ENCODE data around the gene ACAN.

ACAN gene

GRCh38 chr15:88803241-88803919 lies at the start of gene ACAN:
Gene ACAN, plus strand, starts transcription at chr15:88803436. Its CDS starts 32,771 bp downstream, at chr15:88836207.
- no peak for TF ChIP-seq CTCF (conservative IDR thresholded peaks at IDR 0.05; ENCODE audit: control insufficient read depth, insufficient read depth, low read depth, low read length)
- H3K4me3 ChIP-seq (ENCODE audit: control insufficient read depth, low read depth, low read length), result no peak within 1 kb of the TSS
- DNase-seq (ENCODE audit: low read depth), result no peak

GRCh38 chr15:88756521-88756920 lies 46.7 kb upstream of the ACAN start:
- no peak for DNase-seq (ENCODE audit: low read depth)
- H3K4me3 ChIP-seq (ENCODE audit: control insufficient read depth, low read depth, low read length), result no peak overlapping the region
- no peak for TF ChIP-seq CTCF (conservative IDR thresholded peaks at IDR 0.05; ENCODE audit: control insufficient read depth, insufficient read depth, low read depth, low read length)

- TF ChIP-seq CTCF (conservative IDR thresholded peaks at IDR 0.05; ENCODE audit: control insufficient read depth, insufficient read depth, low read depth, low read length), result no peak
- no peak for DNase-seq (ENCODE audit: low read depth)
- H3K4me3 ChIP-seq (ENCODE audit: control insufficient read depth, low read depth, low read length), result no peak overlapping the region
Measured at GRCh38 chr15:88756921-88757320, 46.3 kb upstream of the ACAN start.

GRCh38 chr15:88759872-88760271 lies 43.4 kb upstream of the ACAN start:
- no peak overlapping the region for H3K4me3 ChIP-seq (ENCODE audit: control insufficient read depth, low read depth, low read length)
- TF ChIP-seq CTCF (conservative IDR thresholded peaks at IDR 0.05; ENCODE audit: control insufficient read depth, insufficient read depth, low read depth, low read length), result no peak

GRCh38 chr15:88764448-88764847 lies 38.8 kb upstream of the ACAN start:
- DNase-seq (ENCODE audit: low read depth), result no peak
- no peak overlapping the region for H3K4me3 ChIP-seq (ENCODE audit: control insufficient read depth, low read depth, low read length)
- TF ChIP-seq CTCF (conservative IDR thresholded peaks at IDR 0.05; ENCODE audit: control insufficient read depth, insufficient read depth, low read depth, low read length), result no peak

More at GRCh38 chr15:88759872-88760271, 43.4 kb upstream of the ACAN start:
- no peak for DNase-seq (ENCODE audit: low read depth)

- H3K4me3 ChIP-seq (ENCODE audit: control insufficient read depth, low read depth, low read length), result no peak overlapping the region
- no peak for DNase-seq (ENCODE audit: low read depth)
- no peak for TF ChIP-seq CTCF (conservative IDR thresholded peaks at IDR 0.05; ENCODE audit: control insufficient read depth, insufficient read depth, low read depth, low read length)
Measured at GRCh38 chr15:88765212-88765611, 38.0 kb upstream of the ACAN start.

Data from fibroblast of mammary gland (primary cell).